B cell (primary cell): ENCODE results near the gene PTGIR. TPM values are rescaled to one million over a fixed set of nuclear protein-coding genes. Genes with fewer than 3 reads are reported as not detected.
"Not testable (repeated sequence)": the region's sequence is repeated elsewhere in the genome, so short reads cannot be mapped to it uniquely, and the experiment has no call there.

ENCODE experiments used
- ATAC-seq: fragments of 200-7000 bp; cut with Tn5 transposase; one replicate; pipeline ENCODE4 v1.10.0; 2021; ENCODE audit warnings: low read depth, mild to moderate bottlenecking, moderate number of reproducible peaks, moderate library complexity
- CTCF ChIA-PET: fragments of 350-600 bp; sonication (Branson Sonifier 250); formaldehyde crosslinking; loops from one replicate; lab custom pipeline; 2021; ENCODE audit warnings: antibody characterized with exemption, inconsistent platforms; lab: Charles Lee
- POLR2A ChIA-PET: fragments of 350-600 bp; sonication (Branson Sonifier 250); formaldehyde crosslinking; loops from one replicate; lab custom pipeline; 2021; ENCODE audit warnings: antibody characterized with exemption; lab: Charles Lee
- DNase-seq: peaks from one replicate; pipeline ENCODE4 v3.0.0; 2013
- H2AFZ ChIP-seq: 2 replicates; pipeline ENCODE4 v1.6.1; 2012; ENCODE audit warnings: mild to moderate bottlenecking, low read depth, low read length; ENCODE audit not compliant: insufficient read depth, poor library complexity, severe bottlenecking
- H3K27ac ChIP-seq, 2 donors: 1 replicate in 1 of 2; 2 replicates in 1 of 2; pipeline ENCODE4 v1.5.1; 2012 to 2013; ENCODE audit warnings: low read length in 2 of 2, mild to moderate bottlenecking in 2 of 2, moderate library complexity in 1 of 2
- H3K27me3 ChIP-seq, 4 experiments: fragments of 200-600 bp in 1 of 4; sonication (generic) in 1 of 4; replicated peaks in 1 of 4; 1 replicate in 2 of 4; 2 replicates in 2 of 4; pipeline versions ENCODE4 v1.6.1 to v1.7.0; 2013 to 2016; ENCODE audit warnings: low read length in 3 of 4, mild to moderate bottlenecking in 2 of 4, mixed read lengths in 1 of 4, moderate library complexity in 1 of 4; ENCODE audit not compliant: insufficient read depth in 4 of 4, control insufficient read depth in 3 of 4; ENCODE audit errors: control extremely low read depth in 1 of 4
- H3K36me3 ChIP-seq, 2 experiments: replicated peaks in 1 of 2; 1 replicate in 1 of 2; 2 replicates in 1 of 2; pipeline versions ENCODE4 v1.6.1 to v1.7.1; 2013; ENCODE audit warnings: low read length in 1 of 2; ENCODE audit not compliant: insufficient read depth in 2 of 2, control insufficient read depth in 1 of 2; ENCODE audit errors: control extremely low read depth in 1 of 2, extremely low read depth in 1 of 2
- H3K4me1 ChIP-seq, 2 donors: fragments of 200-600 bp in 1 of 2; sonication (generic) in 1 of 2; 1 replicate in 1 of 2; 2 replicates in 1 of 2; pipeline versions ENCODE4 v1.5.1 to v1.6.1; 2013 to 2017; ENCODE audit warnings: low read length in 2 of 2; ENCODE audit not compliant: control insufficient read depth in 2 of 2, insufficient read depth in 2 of 2
- H3K4me2 ChIP-seq: replicated peaks from 2 replicates; pipeline ENCODE3; 2012; ENCODE audit warnings: mild to moderate bottlenecking, low read depth, low read length; ENCODE audit not compliant: poor library complexity, severe bottlenecking
- H3K4me3 ChIP-seq, 5 experiments: fragments of 200-600 bp in 1 of 5; sonication (generic) in 1 of 5; 1 replicate in 3 of 5; 2 replicates in 2 of 5; pipeline versions ENCODE4 v1.5.1 to v1.7.0; 2011 to 2016; ENCODE audit warnings: low read length in 4 of 5, mild to moderate bottlenecking in 4 of 5, low read depth in 2 of 5, control low read depth in 1 of 5, moderate library complexity in 1 of 5; ENCODE audit not compliant: insufficient read depth in 1 of 5; ENCODE audit errors: control extremely low read depth in 1 of 5, extremely low read depth in 1 of 5
- H3K79me2 ChIP-seq: fragments of 200-600 bp; sonication (generic); one replicate; pipeline ENCODE4 v1.6.0; 2016; ENCODE audit warnings: low read length; ENCODE audit not compliant: control insufficient read depth, insufficient read depth
- H3K9ac ChIP-seq: fragments of 200-600 bp; sonication (generic); 2 replicates; pipeline ENCODE4 v1.6.1; 2017; ENCODE audit warnings: mild to moderate bottlenecking, low read length, moderate library complexity
- H3K9me3 ChIP-seq, 3 donors: one replicate each; pipeline versions ENCODE4 v1.6.1 to v1.7.1; 2013; ENCODE audit warnings: low read length in 2 of 3; ENCODE audit not compliant: control insufficient read depth in 2 of 3, insufficient read depth in 1 of 3; ENCODE audit errors: control extremely low read depth in 1 of 3
- H4K20me1 ChIP-seq: 2 replicates; pipeline ENCODE4 v1.6.0; 2012; ENCODE audit warnings: mild to moderate bottlenecking, low read length; ENCODE audit not compliant: insufficient read depth, control insufficient read depth, poor library complexity, severe bottlenecking
- H3K27ac Mint-ChIP-seq: one replicate; pipeline ENCODE4 v1.8.0; 2021; ENCODE audit warnings: mixed read lengths
- H3K27me3 Mint-ChIP-seq: one replicate; pipeline ENCODE4 v1.8.0; 2021; ENCODE audit warnings: mixed read lengths
- H3K4me1 Mint-ChIP-seq: one replicate; pipeline ENCODE4 v1.8.0; 2021; ENCODE audit warnings: mixed read lengths
- H3K4me3 Mint-ChIP-seq: one replicate; pipeline ENCODE4 v1.8.0; 2021; ENCODE audit warnings: mixed read lengths
- H3K9me3 Mint-ChIP-seq: one replicate; pipeline ENCODE4 v1.8.0; 2022; ENCODE audit warnings: mixed read lengths; ENCODE audit not compliant: insufficient read depth
- CTCF ChIP-seq: fragments of 200-600 bp; IDR thresholded peaks from one replicate; pipeline ENCODE4 v1.8.0; 2022; ENCODE audit warnings: antibody characterized with exemption, mild to moderate bottlenecking
- EZH2 ChIP-seq: IDR thresholded peaks from 2 replicates; pipeline ENCODE4 v1.6.1; 2012; ENCODE audit warnings: borderline replicate concordance, low read depth, mild to moderate bottlenecking, moderate library complexity, low read length; ENCODE audit not compliant: insufficient read depth, poor library complexity, severe bottlenecking
- WGBS: methylation state at CpG from one replicate; pipeline ENCODE4 v1.1.5; 2013; ENCODE audit warnings: missing lambda C conversion rate; ENCODE audit not compliant: insufficient coverage; 5-methylcytosine and 5-hydroxymethylcytosine counted together
- intact Hi-C: fragments of 100-400 bp; cut with micrococcal nuclease; formaldehyde crosslinking; loops from one replicate; pipeline ENCODE4 v1.10.0; 2022
- polyA plus RNA-seq: library from polyadenylated mRNA; depleted of rRNA; stranded (reverse); fragments of >200 nt; gene quantifications from 2 replicates; pipeline ENCODE4 v1.2.3, GENCODE V29; 2012
- total RNA-seq, 2 donors: library from RNA; stranded (reverse); fragments of 120-200 nt in 1 of 2; gene quantifications; 1 replicate in 1 of 2; 2 replicates in 1 of 2; pipeline versions ENCODE4 v1.2.3 to v1.2.4, GENCODE V29; 2013 to 2022

The PTGIR gene
- total and polyA plus RNA-seq, 2 donors (not counting 1 experiment from before 2014, with no cell fraction given): 1.9 to 2.1 TPM

GRCh38 chr19:46629546-46630025 is 4.7 kb upstream of the PTGIR start:
- intact Hi-C loops: no loop called here
- no peak for ATAC-seq
- no peak overlapping the region for H3K27ac Mint-ChIP-seq
- DNase-seq: peak; percentile 34
- POLR2A ChIA-PET: interaction anchor here (0.9 to 1.1 kb wide), 2 partner anchors 10 to 11 kb away, joined by 3 read pairs; no protein-coding TSS in a partner anchor
- WGBS: 79% methylated on average over 13 of the region's 15 CpGs
- H3K4me3 Mint-ChIP-seq: no peak overlapping the region
- peaks cover 43% of the 10 kb centered on the region for H3K4me1 Mint-ChIP-seq
- H3K79me2 ChIP-seq: no peaks in the 10 kb centered on the region
- CTCF ChIA-PET: interaction anchor here (0.8 to 2.9 kb wide), 2 partner anchors 15 to 32 kb away, joined by 4 to 13 read pairs; partner anchors contain the start of gene DACT3
- peaks cover 7% of the 10 kb centered on the region for H3K27me3 Mint-ChIP-seq
- H3K9ac ChIP-seq: no peak overlapping the region
- no peak overlapping the region for H3K27ac ChIP-seq
- peaks cover 0 to 5% (median 0%) of the 10 kb centered on the region in 3 donors for H3K9me3 ChIP-seq
- H3K36me3 ChIP-seq: no peaks in the 10 kb centered on the region
- TF ChIP-seq CTCF: no peak
- no peak for TF ChIP-seq EZH2
- H2AFZ ChIP-seq: no peak overlapping the region
- no peaks in the 10 kb centered on the region for H4K20me1 ChIP-seq
- no peaks in the 10 kb centered on the region for H3K9me3 Mint-ChIP-seq
- H3K27me3 ChIP-seq: peaks cover 0 to 10% (median 2%) of the 10 kb centered on the region in 4 experiments
- peaks cover 24 to 33% of the 10 kb centered on the region in 2 donors for H3K4me1 ChIP-seq
- H3K4me2 ChIP-seq: no peak overlapping the region
- no peak overlapping the region for H3K4me3 ChIP-seq

GRCh38 chr19:46628970-46629369 is 4.1 kb upstream of the PTGIR start:
- H3K4me3 Mint-ChIP-seq, H2AFZ ChIP-seq, H3K27ac Mint-ChIP-seq, H4K20me1 ChIP-seq, H3K4me3 ChIP-seq, ATAC-seq, H3K9me3 Mint-ChIP-seq, H3K27ac ChIP-seq, H3K9me3 ChIP-seq, H3K79me2 ChIP-seq, DNase-seq, H3K4me2 ChIP-seq, intact Hi-C loops, H3K36me3 ChIP-seq, H3K27me3 Mint-ChIP-seq, H3K9ac ChIP-seq: not testable (repeated sequence)
- H3K4me1 Mint-ChIP-seq: peaks cover 42% of the 10 kb centered on the region
- Histone ChIP-seq H3K27me3 (peaks cover 0 to 10% (median 2%) of the 10 kb centered on the region in 4 experiments), H3K4me1 (peaks cover 27 to 34% of the 10 kb centered on the region in 2 donors)
- POLR2A ChIA-PET: interaction anchor here (0.9 kb wide), 1 partner anchor 10 kb away, joined by 3 read pairs; no protein-coding TSS in a partner anchor
- CTCF ChIA-PET: interaction anchor here (0.8 to 2.9 kb wide), 2 partner anchors 15 to 32 kb away, joined by 4 to 13 read pairs; partner anchors contain the start of gene DACT3
- WGBS: no CpG with 5 or more reads among the region's 7 CpGs
